Fibroblast of upper back skin (primary cell): ENCODE results near the gene STK17A.
A peak's percentile ranks its signal among the peaks of the same experiment; 100 is the strongest.

Experiments
- DNase-seq: peaks from one replicate; pipeline ENCODE4 v3.0.0-alpha.2; 2013

The STK17A gene

GRCh38 chr7:43582503-43583423, at the start of gene STK17A:
TSS of gene STK17A (plus strand) at chr7:43583108. CDS start at chr7:43583244, 136 bp downstream.
- peak; percentile 89 for DNase-seq

DNA sequence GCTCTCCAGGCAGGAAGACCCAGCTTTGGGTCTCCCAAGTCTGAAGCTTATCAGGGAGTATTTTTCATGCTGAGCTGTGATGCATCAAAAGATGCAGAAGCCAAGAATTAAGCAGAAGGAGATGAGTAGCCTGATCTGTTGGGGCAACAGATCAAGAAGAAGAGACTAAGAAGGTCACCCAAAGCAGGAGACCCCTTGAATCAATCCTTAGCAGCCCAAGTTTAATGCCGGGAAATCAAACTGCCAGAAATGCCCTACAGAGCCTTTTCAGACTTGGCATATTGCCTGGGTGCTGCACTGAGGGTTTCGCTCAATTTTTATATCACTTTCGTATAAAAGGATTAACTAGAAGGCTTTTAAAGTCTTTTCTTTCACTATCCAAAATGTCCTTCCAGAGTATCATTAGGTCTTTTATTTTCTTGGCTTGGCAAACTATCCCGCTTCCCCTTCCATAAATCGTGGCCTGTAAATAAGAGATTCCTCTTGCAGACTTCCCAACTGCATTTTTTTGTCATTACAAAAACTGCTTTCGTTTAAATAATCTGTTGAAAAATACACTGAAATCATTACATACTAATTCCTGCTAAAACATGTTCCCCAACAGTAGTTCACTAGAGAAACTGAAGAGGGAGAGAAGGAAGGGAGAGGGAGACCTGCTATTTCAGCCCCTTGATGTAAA, 49.0 kb upstream of the STK17A start:
- peak; percentile 77 for DNase-seq

- DNase-seq: peak; percentile 74
Measured at GRCh38 chr7:43535031-43535451, 47.9 kb upstream of the STK17A start.

- DNase-seq: peak; percentile 96
Measured at GRCh38 chr7:43535810-43536585, 46.9 kb upstream of the STK17A start.

GRCh38 chr7:43536773-43537172, 46.1 kb upstream of the STK17A start:
- DNase-seq: no peak

DNA sequence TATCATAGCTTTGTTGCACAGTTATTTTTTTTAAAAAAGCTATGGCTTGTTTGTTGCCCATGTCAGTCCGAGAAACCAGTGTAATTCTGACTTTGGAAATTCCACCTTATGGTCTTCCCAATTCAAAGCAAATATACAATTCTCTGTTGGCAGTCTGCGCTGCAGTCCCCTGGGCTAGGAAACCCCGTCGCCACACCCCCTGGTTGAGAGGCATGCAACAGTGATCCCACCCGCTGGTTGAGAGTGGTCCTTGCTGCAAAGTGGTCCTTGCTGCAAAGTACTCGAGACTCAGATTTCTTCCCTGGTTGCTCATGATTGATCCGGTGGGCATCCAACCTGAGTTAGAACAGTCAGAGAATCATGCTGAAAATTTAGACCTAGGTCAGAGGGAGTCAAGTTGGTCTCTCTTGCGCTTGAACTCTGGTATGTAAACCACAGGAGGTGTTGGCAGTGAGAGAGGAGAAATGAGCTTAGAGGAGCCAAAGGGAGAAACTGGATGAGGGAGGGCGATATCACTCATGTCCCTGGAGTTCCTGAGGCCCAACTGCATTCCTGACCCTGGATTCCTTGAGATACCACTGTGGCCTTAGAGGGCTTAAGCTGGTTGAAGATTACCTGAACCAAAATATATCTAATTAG, 45.0 kb upstream of the STK17A start:
- DNase-seq: peak; percentile 67

DNA sequence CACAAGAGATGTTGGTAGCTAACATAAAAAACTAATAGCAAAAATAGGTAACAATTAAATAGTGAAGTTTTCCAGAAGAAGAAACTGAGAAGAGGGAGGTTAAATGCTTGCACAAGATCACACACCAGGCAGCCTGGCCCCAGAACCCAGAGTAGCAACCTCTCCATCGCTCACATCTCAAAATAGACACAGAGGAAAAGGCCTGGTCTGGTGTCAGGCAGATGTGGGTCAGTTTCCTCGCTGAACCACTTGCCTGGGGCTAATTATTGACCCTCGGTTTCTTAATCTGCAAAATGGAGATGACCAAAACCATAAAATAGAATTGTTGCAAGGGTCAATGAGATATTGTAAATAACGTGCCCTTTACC, 44.5 kb upstream of the STK17A start:
- no peak for DNase-seq

DNA sequence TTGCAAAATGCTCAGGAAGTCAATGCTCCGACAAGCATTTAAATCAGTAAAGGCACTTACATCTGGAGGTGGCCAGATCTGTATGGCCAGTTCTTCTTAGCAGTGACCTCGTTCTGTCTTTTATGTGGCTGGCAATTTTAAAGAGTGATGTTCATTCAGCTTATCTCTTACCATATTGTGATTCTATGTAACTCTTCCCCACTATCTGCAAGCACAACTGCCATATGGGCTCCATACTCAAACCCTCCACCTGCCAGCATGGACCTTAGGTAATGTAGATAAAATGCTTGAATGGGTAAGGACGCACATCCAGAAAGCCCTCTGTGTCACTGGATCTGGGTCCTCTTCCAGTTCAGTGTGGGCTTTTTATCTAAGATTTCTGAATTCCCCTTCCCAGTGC, 42.4 kb upstream of the STK17A start:
- DNase-seq: no peak

GRCh38 chr7:43542716-43543115, 40.2 kb upstream of the STK17A start:
- DNase-seq: no peak

- DNase-seq: no peak
Measured at GRCh38 chr7:43546231-43546630, 36.7 kb upstream of the STK17A start.

DNA sequence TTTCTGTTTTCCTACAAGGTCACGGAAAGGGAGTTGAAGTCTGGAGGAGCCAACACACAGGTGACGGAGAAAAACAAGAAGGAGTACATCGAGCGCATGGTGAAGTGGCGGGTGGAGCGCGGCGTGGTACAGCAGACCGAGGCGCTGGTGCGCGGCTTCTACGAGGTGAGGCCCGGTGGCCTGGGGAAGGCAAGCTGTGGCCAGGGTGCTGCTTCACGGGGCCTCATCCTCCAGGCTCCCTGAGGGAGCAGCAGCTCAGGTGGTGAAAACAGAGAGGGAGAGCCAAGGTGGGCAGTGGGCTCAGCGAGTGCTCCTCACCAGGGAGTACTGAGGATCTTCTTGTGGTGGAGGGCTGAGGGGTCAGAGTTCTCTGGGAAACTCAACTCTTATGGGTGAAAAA, 32.5 kb upstream of the STK17A start:
- DNase-seq: no peak

GRCh38 chr7:43552122-43552521, 30.8 kb upstream of the STK17A start:
- DNase-seq: no peak

- peak; percentile 53 for DNase-seq
Measured at GRCh38 chr7:43553999-43554398, 28.9 kb upstream of the STK17A start.

DNA sequence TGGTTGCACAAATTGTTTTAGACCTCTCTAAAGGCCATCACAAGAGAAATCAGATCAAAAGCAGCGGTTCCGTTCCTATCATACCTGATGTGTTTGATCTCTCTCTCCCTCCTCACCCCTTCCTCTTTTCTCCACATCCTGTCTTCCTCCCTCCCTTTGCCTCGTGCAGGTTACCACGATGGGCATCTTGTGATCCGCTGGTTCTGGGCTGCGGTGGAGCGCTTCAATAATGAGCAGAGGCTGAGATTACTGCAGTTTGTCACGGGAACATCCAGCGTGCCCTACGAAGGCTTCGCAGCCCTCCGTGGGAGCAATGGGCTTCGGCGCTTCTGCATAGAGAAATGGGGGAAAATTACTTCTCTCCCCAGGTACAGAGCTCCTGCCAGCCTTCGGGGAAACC, 28.5 kb upstream of the STK17A start:
- no peak for DNase-seq

DNA sequence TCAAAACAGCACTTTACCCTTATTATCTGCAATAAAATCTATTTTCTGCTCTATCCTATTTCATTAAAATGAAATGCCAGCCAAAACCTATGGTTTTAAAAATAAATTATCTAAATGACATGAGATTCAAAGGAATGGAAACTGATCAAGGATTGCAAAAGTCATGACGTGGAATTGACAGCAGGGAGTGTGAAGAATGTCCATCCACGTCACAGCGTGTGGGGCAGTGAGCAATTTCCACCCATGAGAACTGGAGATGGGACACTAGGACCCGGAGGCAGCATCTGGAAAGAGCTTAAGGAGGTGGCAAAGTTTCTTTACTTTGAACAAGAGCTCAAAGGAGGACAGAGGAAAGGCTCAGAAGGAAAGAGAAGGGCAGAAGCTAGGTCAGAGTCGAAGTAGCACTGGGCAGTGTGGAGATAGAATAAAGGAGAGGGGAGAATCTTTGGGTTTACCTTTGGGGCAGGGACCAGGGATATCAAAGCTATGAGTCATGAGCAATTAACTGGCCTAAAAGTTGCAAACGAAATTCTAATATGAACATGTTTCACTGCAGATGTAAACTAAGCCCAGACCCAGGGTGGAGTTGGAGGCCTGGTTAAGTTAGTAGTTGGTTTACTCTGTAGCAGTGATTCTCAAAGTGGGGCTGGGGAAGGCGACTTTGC, 24.9 kb upstream of the STK17A start:
- DNase-seq: no peak

- DNase-seq: no peak
Measured at GRCh38 chr7:43559171-43559945, 23.6 kb upstream of the STK17A start.

DNA sequence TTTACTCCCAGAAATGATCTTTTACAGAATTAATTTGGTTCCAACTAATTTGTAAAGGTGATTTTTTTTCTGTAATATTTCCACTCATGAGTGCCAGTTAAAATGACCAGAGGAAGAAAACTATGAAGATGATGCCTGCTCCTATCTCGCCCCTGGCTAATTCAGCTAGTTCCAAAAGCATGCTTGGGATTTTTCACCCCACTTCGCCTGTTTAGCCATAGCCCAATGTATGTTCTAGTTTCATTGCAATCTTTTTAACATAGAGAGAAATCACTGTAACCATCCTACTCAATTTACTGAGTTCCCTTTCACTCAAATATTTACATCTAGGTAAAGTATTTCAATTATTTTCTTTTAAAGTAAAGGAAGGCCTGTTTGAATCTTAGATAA, 23.0 kb upstream of the STK17A start:
- no peak for DNase-seq

- no peak for DNase-seq
Measured at GRCh38 chr7:43560742-43561330, 22.1 kb upstream of the STK17A start.

- no peak for DNase-seq
Measured at GRCh38 chr7:43562383-43562782, 20.5 kb upstream of the STK17A start.

GRCh38 chr7:43565786-43566185, 17.1 kb upstream of the STK17A start:
- DNase-seq: peak; percentile 60

GRCh38 chr7:43568529-43568928, 14.4 kb upstream of the STK17A start:
- peak; percentile 68 for DNase-seq
